ENCODE data around the gene IGFL2.

The IGFL2 gene

GRCh38 chr19:46201454-46202310 lies 53.6 kb downstream of the IGFL2 start:
- H3K9ac ChIP-seq = no peak overlapping the region
- TF ChIP-seq CTCF (IDR thresholded peaks at IDR 0.05) = no peak
- H3K79me2 ChIP-seq = no peaks in the 10 kb centered on the region
- no peak overlapping the region for H2AFZ ChIP-seq
- no peaks in the 10 kb centered on the region for H3K36me3 ChIP-seq (ENCODE audit: control insufficient read depth, insufficient read depth, low read length)
- no peaks in the 10 kb centered on the region for H3K27me3 ChIP-seq (ENCODE audit: control insufficient read depth, insufficient read depth, low read length)
- H3K4me2 ChIP-seq (ENCODE audit: low read length) = no peak overlapping the region
- H3K9me3 ChIP-seq (ENCODE audit: control insufficient read depth, low read length) = no peaks in the 10 kb centered on the region
- H3K4me3 ChIP-seq (ENCODE audit: low read depth, low read length) = no peak overlapping the region
- no peak overlapping the region for H3K27ac ChIP-seq
- H3K4me1 ChIP-seq = no peaks in the 10 kb centered on the region

GRCh38 chr19:46202426-46202825 lies 54.4 kb downstream of the IGFL2 start:
- no peak for TF ChIP-seq CTCF (IDR thresholded peaks at IDR 0.05)
- Histone ChIP-seq H3K4me2 (ENCODE audit: low read length) (no peak overlapping the region), H3K4me1 (no peaks in the 10 kb centered on the region), H3K79me2 (no peaks in the 10 kb centered on the region), H3K27me3 (ENCODE audit: control insufficient read depth, insufficient read depth, low read length) (no peaks in the 10 kb centered on the region), H3K9ac (no peak overlapping the region), H3K36me3 (ENCODE audit: control insufficient read depth, insufficient read depth, low read length) (no peaks in the 10 kb centered on the region), H3K4me3 (ENCODE audit: low read depth, low read length) (no peak overlapping the region), H2AFZ (no peak overlapping the region), H3K9me3 (ENCODE audit: control insufficient read depth, low read length) (no peaks in the 10 kb centered on the region), H3K27ac (no peak overlapping the region)

GRCh38 chr19:46202872-46203860 lies 55.1 kb downstream of the IGFL2 start:
- Histone ChIP-seq H2AFZ (no peak overlapping the region), H3K27me3 (ENCODE audit: control insufficient read depth, insufficient read depth, low read length) (no peaks in the 10 kb centered on the region), H3K4me1 (no peaks in the 10 kb centered on the region), H3K4me3 (ENCODE audit: low read depth, low read length) (no peak overlapping the region), H3K79me2 (no peaks in the 10 kb centered on the region), H3K9me3 (ENCODE audit: control insufficient read depth, low read length) (no peaks in the 10 kb centered on the region), H3K9ac (no peak overlapping the region), H3K4me2 (ENCODE audit: low read length) (no peak overlapping the region), H3K27ac (no peak overlapping the region), H3K36me3 (ENCODE audit: control insufficient read depth, insufficient read depth, low read length) (no peaks in the 10 kb centered on the region)
- TF ChIP-seq CTCF (IDR thresholded peaks at IDR 0.05) = no peak

- H3K4me2 ChIP-seq (ENCODE audit: low read length) = no peak overlapping the region
Measured at GRCh38 chr19:46204008-46204407, 56.0 kb downstream of the IGFL2 start.

More at GRCh38 chr19:46204008-46204407, 56.0 kb downstream of the IGFL2 start:
- no peaks in the 10 kb centered on the region for H3K36me3 ChIP-seq (ENCODE audit: control insufficient read depth, insufficient read depth, low read length)
- no peak overlapping the region for H2AFZ ChIP-seq
- H3K79me2 ChIP-seq = no peaks in the 10 kb centered on the region
- no peak overlapping the region for H3K4me3 ChIP-seq (ENCODE audit: low read depth, low read length)
- no peaks in the 10 kb centered on the region for H3K9me3 ChIP-seq (ENCODE audit: control insufficient read depth, low read length)
- H3K4me1 ChIP-seq = no peaks in the 10 kb centered on the region
- no peak overlapping the region for H3K9ac ChIP-seq
- H3K27me3 ChIP-seq (ENCODE audit: control insufficient read depth, insufficient read depth, low read length) = no peaks in the 10 kb centered on the region
- no peak overlapping the region for H3K27ac ChIP-seq
- no peak for TF ChIP-seq CTCF (IDR thresholded peaks at IDR 0.05)

All from parathyroid adenoma (tissue), 2 donors.